Natural killer cell (primary cell): ENCODE measurements around the gene S100A9. TPM values are rescaled to one million over a fixed set of nuclear protein-coding genes. Genes with fewer than 3 reads are reported as not detected.

Experiments used
- ATAC-seq, 3 donors: fragments of 150-1000 bp in 2 of 3; fragments of 200-7000 bp in 1 of 3; cut with Tn5 transposase; 1 replicate in 1 of 3; 2 replicates in 2 of 3; pipeline ENCODE4 v1.10.0; 2021; ENCODE audit warnings: mild to moderate bottlenecking in 2 of 3, moderate library complexity in 2 of 3
- DNase-seq, 2 donors: peaks; one replicate each; pipeline versions ENCODE4 v3.0.0 to v3.0.0-alpha.2; 2013 to 2021; ENCODE audit warnings: mixed read lengths in 1 of 2
- H3K27ac ChIP-seq: one replicate; pipeline ENCODE4 v1.5.1; 2013; ENCODE audit warnings: mild to moderate bottlenecking, low read length
- H3K27me3 ChIP-seq: one replicate; pipeline ENCODE4 v1.6.1; 2013; ENCODE audit warnings: low read length; ENCODE audit not compliant: control insufficient read depth, insufficient read depth
- H3K36me3 ChIP-seq: one replicate; pipeline ENCODE4 v1.6.1; 2013; ENCODE audit warnings: low read length; ENCODE audit not compliant: control insufficient read depth, insufficient read depth
- H3K4me1 ChIP-seq: one replicate; pipeline ENCODE4 v1.6.1; 2013; ENCODE audit warnings: low read length; ENCODE audit not compliant: control insufficient read depth, insufficient read depth
- H3K4me3 ChIP-seq: one replicate; pipeline ENCODE4 v1.5.1; 2013; ENCODE audit warnings: low read length
- H3K9me3 ChIP-seq: one replicate; pipeline ENCODE4 v1.6.1; 2013; ENCODE audit warnings: low read length; ENCODE audit not compliant: control insufficient read depth, insufficient read depth
- H3K27ac Mint-ChIP-seq, 2 donors: one replicate each; pipeline ENCODE4 v1.8.0; 2022; ENCODE audit warnings: mild to moderate bottlenecking in 2 of 2, mixed read lengths in 2 of 2, moderate library complexity in 1 of 2
- H3K27me3 Mint-ChIP-seq, 2 donors: one replicate each; pipeline ENCODE4 v1.8.0; 2022; ENCODE audit warnings: low read depth in 2 of 2, mixed read lengths in 2 of 2
- H3K36me3 Mint-ChIP-seq: one replicate; pipeline ENCODE4 v1.8.0; 2022; ENCODE audit warnings: mixed read lengths
- H3K4me1 Mint-ChIP-seq, 2 donors: one replicate each; pipeline ENCODE4 v1.8.0; 2022; ENCODE audit warnings: mixed read lengths in 2 of 2
- H3K4me3 Mint-ChIP-seq: one replicate; pipeline ENCODE4 v1.8.0; 2022; ENCODE audit warnings: mild to moderate bottlenecking, moderate library complexity, mixed read lengths
- H3K9me3 Mint-ChIP-seq, 2 donors: one replicate each; pipeline ENCODE4 v1.8.0; 2022; ENCODE audit warnings: mixed read lengths in 2 of 2
- CTCF ChIP-seq: fragments of 200-600 bp; IDR thresholded peaks from one replicate; pipeline ENCODE4 v1.8.0; 2022; ENCODE audit warnings: antibody characterized with exemption
- WGBS: methylation state at CpG from one replicate; pipeline ENCODE4 v1.1.7; 2013; ENCODE audit warnings: missing lambda C conversion rate; ENCODE audit not compliant: insufficient coverage; 5-methylcytosine and 5-hydroxymethylcytosine counted together
- intact Hi-C: fragments of 100-400 bp; cut with micrococcal nuclease; formaldehyde crosslinking; loops from one replicate; pipeline ENCODE4 v1.14.2; 2022
- total RNA-seq, 4 donors: library from RNA; stranded (reverse); fragments of 120-200 nt in 1 of 4; gene quantifications; one replicate each; pipeline versions ENCODE4 v1.2.3 to v1.2.4, GENCODE V29; 2013 to 2022

S100A9 gene
- total RNA-seq, 3 donors from 2014 or later (not counting 1 experiment from before 2014, with no cell fraction given) = 13.1 to 334 (median 116) TPM

GRCh38 chr1:153361480-153362109 lies 3.9 kb downstream of the S100A9 start:
- WGBS = 80% methylated on average over 4 of the region's 4 CpGs
- no peaks in the 10 kb centered on the region for H3K36me3 Mint-ChIP-seq
- H3K36me3 ChIP-seq = no peaks in the 10 kb centered on the region
- H3K27ac Mint-ChIP-seq = no peak overlapping the region
- no peak for ATAC-seq
- no peak overlapping the region for H3K27ac ChIP-seq
- no peaks in the 10 kb centered on the region for H3K9me3 ChIP-seq
- H3K27me3 ChIP-seq = no peaks in the 10 kb centered on the region
- peaks cover 15 to 18% of the 10 kb centered on the region in 2 donors for H3K27me3 Mint-ChIP-seq
- H3K4me1 Mint-ChIP-seq = peaks cover 0 to 8% of the 10 kb centered on the region in 2 donors
- no peaks in the 10 kb centered on the region for H3K9me3 Mint-ChIP-seq
- no peak overlapping the region for H3K4me3 Mint-ChIP-seq
- DNase-seq = no peak
- H3K4me1 ChIP-seq = peaks cover 7% of the 10 kb centered on the region
- intact Hi-C loops = no loop called here
- H3K4me3 ChIP-seq = no peak overlapping the region
- TF ChIP-seq CTCF = no peak

- Histone ChIP-seq H3K36me3 (no peaks in the 10 kb centered on the region), H3K9me3 (no peaks in the 10 kb centered on the region), H3K4me3 (no peak overlapping the region), H3K27me3 (no peaks in the 10 kb centered on the region), H3K27ac (no peak overlapping the region), H3K4me1 (peaks cover 6% of the 10 kb centered on the region)
- intact Hi-C loops = no loop called here
- Mint-ChIP-seq H3K27ac (no peak overlapping the region), H3K4me1 (peaks cover 0 to 8% of the 10 kb centered on the region in 2 donors), H3K36me3 (no peaks in the 10 kb centered on the region), H3K9me3 (no peaks in the 10 kb centered on the region), H3K4me3 (no peak overlapping the region), H3K27me3 (peaks cover 14 to 18% of the 10 kb centered on the region in 2 donors)
- 87% methylated on average over 3 of the region's 3 CpGs for WGBS
- no peak for DNase-seq
- no peak for ATAC-seq
- no peak for TF ChIP-seq CTCF
Measured at GRCh38 chr1:153362187-153362775, 4.6 kb downstream of the S100A9 start.

- Mint-ChIP-seq H3K9me3 (no peaks in the 10 kb centered on the region), H3K36me3 (no peaks in the 10 kb centered on the region), H3K4me1 (no peaks in the 10 kb centered on the region), H3K27ac (no peak overlapping the region), H3K27me3 (peaks cover 6 to 18% of the 10 kb centered on the region in 2 donors), H3K4me3 (no peak overlapping the region)
- Histone ChIP-seq H3K27me3 (no peaks in the 10 kb centered on the region), H3K4me1 (no peaks in the 10 kb centered on the region), H3K36me3 (no peaks in the 10 kb centered on the region), H3K27ac (no peak overlapping the region), H3K4me3 (no peak overlapping the region), H3K9me3 (no peaks in the 10 kb centered on the region)
- no peak for TF ChIP-seq CTCF
- WGBS = 79% methylated on average over 1 of the region's 3 CpGs
- DNase-seq (no peak), ATAC-seq (no peak)
- intact Hi-C loops = no loop called here
Measured at GRCh38 chr1:153363641-153364040, 6.0 kb downstream of the S100A9 start.

- H3K27ac ChIP-seq = no peak overlapping the region
- no peaks in the 10 kb centered on the region for H3K9me3 ChIP-seq
- H3K9me3 Mint-ChIP-seq = no peaks in the 10 kb centered on the region
- no peak overlapping the region for H3K4me3 ChIP-seq
- no peak overlapping the region for H3K4me3 Mint-ChIP-seq
- H3K27me3 ChIP-seq = no peaks in the 10 kb centered on the region
- H3K4me1 ChIP-seq = no peaks in the 10 kb centered on the region
- no peak for DNase-seq
- no peaks in the 10 kb centered on the region for H3K4me1 Mint-ChIP-seq
- H3K36me3 ChIP-seq = no peaks in the 10 kb centered on the region
- intact Hi-C loops = no loop called here
- no peaks in the 10 kb centered on the region for H3K36me3 Mint-ChIP-seq
- ATAC-seq = no peak
- peaks cover 6 to 18% of the 10 kb centered on the region in 2 donors for H3K27me3 Mint-ChIP-seq
- no peak overlapping the region for H3K27ac Mint-ChIP-seq
- no peak for TF ChIP-seq CTCF
Measured at GRCh38 chr1:153364156-153364555, 6.5 kb downstream of the S100A9 start.
